GM21723 (cell line): Measurements from ENCODE around the gene PUS3.

Experiments used
- ATAC-seq: cut with Tn5 transposase; IDR thresholded peaks from one replicate; pipeline ENCODE4 v1.9.1; 2021; ENCODE audit warnings: mild to moderate bottlenecking, moderate library complexity; ENCODE audit not compliant: unreplicated experiment

PUS3 gene, protein sequence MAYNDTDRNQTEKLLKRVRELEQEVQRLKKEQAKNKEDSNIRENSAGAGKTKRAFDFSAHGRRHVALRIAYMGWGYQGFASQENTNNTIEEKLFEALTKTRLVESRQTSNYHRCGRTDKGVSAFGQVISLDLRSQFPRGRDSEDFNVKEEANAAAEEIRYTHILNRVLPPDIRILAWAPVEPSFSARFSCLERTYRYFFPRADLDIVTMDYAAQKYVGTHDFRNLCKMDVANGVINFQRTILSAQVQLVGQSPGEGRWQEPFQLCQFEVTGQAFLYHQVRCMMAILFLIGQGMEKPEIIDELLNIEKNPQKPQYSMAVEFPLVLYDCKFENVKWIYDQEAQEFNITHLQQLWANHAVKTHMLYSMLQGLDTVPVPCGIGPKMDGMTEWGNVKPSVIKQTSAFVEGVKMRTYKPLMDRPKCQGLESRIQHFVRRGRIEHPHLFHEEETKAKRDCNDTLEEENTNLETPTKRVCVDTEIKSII

GRCh38 chr11:125902927-125903710 lies at the start of gene PUS3:
PUS3 (minus strand) TSS chr11:125903206; CDS start chr11:125896284, 6,922 bp downstream.
- ATAC-seq = peak; percentile 98

DNA sequence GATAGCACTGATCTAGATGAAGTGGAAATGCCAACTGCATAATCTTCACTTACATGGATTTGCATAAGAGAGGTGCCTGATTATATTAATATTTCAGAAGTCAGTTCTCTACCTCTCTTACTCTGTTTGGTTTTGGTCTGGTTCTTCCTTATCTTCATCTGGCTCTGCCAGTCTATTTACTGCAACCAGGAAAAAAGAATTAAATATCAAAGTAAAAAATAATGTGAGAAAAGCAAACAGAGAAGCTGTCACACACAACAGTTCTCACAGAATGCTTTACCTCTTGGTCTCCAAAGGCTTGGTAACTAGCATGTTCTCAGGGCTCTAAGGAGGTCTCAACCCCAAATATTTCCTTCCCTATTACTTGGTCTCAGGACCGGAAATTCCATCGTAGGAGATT lies 49.6 kb upstream of the PUS3 start:
- ATAC-seq = no peak

GRCh38 chr11:125951731-125952130 lies 48.7 kb upstream of the PUS3 start:
- ATAC-seq = no peak

GRCh38 chr11:125950696-125951651 lies 48.0 kb upstream of the PUS3 start:
- ATAC-seq = no peak

DNA sequence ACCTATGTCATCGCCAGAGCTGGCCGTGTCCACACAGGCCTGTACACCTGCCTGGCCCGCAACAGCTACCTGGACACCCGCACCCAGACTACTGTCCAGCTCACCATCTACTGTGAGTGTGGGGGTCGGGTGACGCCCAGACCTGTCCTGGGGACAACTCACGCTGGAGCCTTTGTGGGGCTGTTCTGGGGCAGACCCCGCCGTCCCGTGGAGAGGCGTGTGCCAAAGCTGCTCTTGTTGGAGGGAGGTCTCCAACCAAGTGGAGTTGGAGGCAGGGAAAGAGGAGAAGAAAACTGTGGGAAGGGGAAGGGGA lies 47.1 kb upstream of the PUS3 start:
- no peak for ATAC-seq

GRCh38 chr11:125949271-125950177 lies 46.5 kb upstream of the PUS3 start:
- ATAC-seq = no peak

GRCh38 chr11:125948278-125949051 lies 45.5 kb upstream of the PUS3 start:
- ATAC-seq = no peak

DNA sequence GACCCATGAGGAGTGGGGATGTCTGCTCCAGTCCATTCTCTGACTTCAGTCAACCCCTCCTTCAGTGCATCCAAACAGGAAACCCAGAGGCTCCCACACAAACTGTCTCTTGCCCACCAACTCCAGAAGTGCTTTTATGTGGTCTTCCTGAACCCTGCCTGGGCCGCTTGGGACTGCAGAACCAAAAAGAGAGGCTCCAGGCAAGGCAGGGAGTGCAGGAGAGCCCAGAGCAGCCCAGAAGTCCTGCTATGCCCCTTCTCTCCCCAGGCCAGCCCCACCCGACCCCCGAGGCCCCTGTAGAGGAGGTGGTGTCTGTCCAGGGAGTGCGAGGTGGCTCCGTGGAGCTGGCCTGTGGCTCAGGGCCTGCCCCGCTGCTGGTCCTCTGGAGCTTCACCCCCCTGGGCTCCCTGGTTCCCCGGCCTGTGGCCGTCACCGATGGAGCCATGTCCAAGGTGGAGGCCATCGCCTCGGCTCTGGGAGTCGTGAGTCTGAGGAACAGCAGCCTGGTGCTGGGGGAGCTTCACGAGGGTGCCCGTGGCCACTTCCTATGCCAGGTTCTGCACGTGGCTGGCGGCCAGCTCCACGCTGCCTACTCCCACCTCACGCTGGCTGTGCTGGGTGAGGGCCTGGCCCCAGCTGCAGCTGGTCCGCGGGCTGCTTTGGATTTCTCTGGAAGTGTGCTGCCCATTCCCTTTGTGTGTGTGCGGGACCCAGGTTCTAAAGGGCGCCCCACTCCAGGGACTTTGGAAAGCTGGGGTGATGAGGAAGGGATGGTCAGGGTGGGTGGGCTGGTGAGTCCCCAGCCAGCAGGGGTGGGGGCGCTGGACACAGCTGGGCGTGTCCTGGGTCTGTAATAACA lies 44.6 kb upstream of the PUS3 start:
- no peak for ATAC-seq

GRCh38 chr11:125946712-125947418 lies 43.9 kb upstream of the PUS3 start:
- no peak for ATAC-seq

DNA sequence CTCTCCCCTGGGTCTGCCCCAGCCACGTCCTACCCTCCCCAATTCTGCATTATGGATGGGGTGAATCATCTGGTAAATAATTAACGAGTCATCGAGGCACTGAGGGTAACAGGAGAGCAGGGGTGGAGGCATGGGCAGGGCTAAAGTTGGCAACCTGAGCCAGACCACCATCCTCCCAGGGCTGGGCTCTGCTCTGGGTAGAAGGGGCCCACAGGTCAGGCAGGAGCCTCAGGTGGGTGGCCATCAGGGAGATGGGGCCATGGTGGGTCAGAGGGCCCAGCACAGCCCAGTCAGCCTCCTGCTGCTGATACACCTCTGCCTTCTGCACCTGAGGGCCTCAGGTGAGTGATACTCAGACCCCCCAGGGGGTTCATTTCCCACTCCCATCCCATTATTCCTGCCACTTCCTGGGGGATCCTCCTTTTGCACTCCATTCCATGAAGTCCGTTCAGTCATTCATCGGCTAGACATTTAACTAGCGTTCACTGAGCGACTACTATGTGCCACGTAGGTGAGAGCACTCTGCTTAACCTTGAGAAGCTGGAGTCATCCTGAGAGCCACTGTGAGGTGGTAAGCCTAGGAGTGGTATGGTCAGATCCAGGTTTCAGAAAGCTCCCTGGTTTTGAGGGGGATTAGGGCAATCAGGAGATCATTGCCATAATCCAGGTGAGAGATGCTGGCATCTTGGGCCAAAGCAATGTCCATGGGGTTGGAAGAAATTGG lies 43.0 kb upstream of the PUS3 start, which contains the start of gene VSIG10L2:
Gene VSIG10L2 (plus strand): TSS at position 248 of the 724 bp plus-strand sequence. CDS start 12 bp downstream, at position 260.
- no peak for ATAC-seq

- ATAC-seq = no peak
These were observed 42.2 kb upstream of the PUS3 start for GRCh38 chr11:125945011-125945796.

GRCh38 chr11:125944350-125945010 lies 41.5 kb upstream of the PUS3 start:
- ATAC-seq = no peak

DNA sequence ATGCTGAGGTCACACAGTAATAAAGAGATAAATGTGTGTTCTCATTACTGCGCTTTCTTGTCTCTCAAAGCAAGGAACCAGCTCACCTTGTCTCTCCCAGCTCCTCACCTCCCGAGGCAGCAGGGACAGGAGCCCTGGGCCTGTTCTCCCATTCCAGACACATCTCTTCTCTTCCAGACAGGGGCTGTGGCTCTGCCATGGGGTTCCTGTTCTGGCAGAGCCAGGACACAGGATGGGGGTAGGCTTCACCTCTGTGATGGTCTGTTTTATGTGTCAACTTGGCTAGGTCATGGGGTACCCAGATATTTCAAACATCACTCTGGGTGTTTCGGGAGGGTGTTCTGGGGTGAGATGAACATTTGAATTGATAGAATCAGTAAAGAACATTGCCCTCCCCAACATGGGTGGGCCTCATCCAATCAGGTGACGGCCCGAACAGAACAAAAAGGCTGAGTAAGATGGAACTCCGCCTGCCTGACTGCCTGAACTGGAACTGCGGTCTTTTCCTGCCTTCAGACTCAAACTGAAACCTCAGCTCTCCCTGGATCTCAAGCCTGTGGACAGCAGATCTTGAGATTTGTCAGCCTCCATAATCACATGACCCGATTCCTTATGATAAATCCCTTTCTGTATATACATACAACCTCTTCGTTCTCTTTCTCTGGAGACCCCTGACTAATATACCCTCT lies 40.8 kb upstream of the PUS3 start:
- ATAC-seq = no peak

DNA sequence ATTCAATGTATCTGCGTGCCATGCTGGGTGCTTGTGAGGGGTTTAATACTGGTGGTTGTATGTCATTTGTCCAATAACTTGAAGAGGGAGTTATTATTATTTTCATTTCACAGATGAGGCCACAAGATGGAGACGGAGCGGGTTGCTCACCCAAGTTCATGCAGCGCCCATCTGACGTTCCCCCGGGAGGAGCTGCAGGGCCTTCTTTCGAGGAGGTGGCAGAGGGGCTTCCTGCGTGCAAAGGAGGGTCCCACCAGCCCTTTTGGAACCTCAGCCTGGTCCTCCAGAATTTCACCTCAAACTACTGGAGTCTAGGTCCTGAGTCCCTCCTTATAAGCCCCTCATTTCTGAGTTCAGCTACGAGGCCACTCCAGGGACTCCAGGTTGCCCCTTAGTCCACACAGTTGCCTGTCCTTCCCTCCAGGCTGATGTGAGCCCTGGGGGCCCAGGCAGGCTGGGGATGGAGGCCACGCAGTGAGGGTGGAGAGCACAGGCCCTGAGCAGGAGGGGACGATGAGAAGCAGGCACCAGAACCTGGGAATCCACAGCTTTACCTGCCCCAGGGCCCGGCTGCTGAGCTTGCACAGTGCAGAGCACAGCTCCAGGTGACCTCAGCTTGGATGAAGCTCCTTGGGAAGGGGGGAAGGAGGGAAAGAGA lies 39.9 kb upstream of the PUS3 start:
- no peak for ATAC-seq
